ENCODE results near the gene DUOXA2. TPM values are rescaled to one million over a fixed set of nuclear protein-coding genes. Genes with fewer than 3 reads are reported as not detected.

The DUOXA2 gene
- total RNA-seq, 2 donors from 2014 or later = not detected

GRCh38 chr15:45156744-45157455 lies 42.8 kb downstream of the DUOXA2 start:
- Mint-ChIP-seq H3K27ac (peak overlapping the region; percentile 2 to 45), H3K36me3 (no peaks in the 10 kb centered on the region), H3K9me3 (no peaks in the 10 kb centered on the region)
- no peak for ATAC-seq
- no peak for DNase-seq (ENCODE audit: low spot score in 2 of 2)

GRCh38 chr15:45157974-45158373 lies 43.8 kb downstream of the DUOXA2 start:
- no peak for ATAC-seq

GRCh38 chr15:45161666-45162065 lies 47.5 kb downstream of the DUOXA2 start:
- no peak for ATAC-seq
- no peak for DNase-seq (ENCODE audit: low spot score in 2 of 2)
- H3K27ac Mint-ChIP-seq = no peak overlapping the region
- no peaks in the 10 kb centered on the region for H3K36me3 Mint-ChIP-seq
- H3K9me3 Mint-ChIP-seq = no peaks in the 10 kb centered on the region

More at GRCh38 chr15:45157974-45158373, 43.8 kb downstream of the DUOXA2 start:
- H3K27ac Mint-ChIP-seq = peak overlapping the region; percentile 2 to 16
- H3K36me3 Mint-ChIP-seq = no peaks in the 10 kb centered on the region
- H3K9me3 Mint-ChIP-seq = no peaks in the 10 kb centered on the region
- DNase-seq (ENCODE audit: low spot score in 2 of 2) = no peak

- Mint-ChIP-seq H3K9me3 (no peaks in the 10 kb centered on the region), H3K27ac (peak overlapping the region in 1 of 2 donors; percentile 44), H3K36me3 (no peaks in the 10 kb centered on the region)
- DNase-seq (ENCODE audit: low spot score in 2 of 2) = peak in 1 of 2 donors; percentile 66
- ATAC-seq = peak; percentile 37 to 48
Measured at GRCh38 chr15:45162771-45163507, 48.8 kb downstream of the DUOXA2 start.

GRCh38 chr15:45163508-45163856 lies 49.4 kb downstream of the DUOXA2 start:
- no peaks in the 10 kb centered on the region for H3K36me3 Mint-ChIP-seq
- H3K27ac Mint-ChIP-seq = no peak overlapping the region
- DNase-seq (ENCODE audit: low spot score in 2 of 2) (no peak), ATAC-seq (no peak)
- no peaks in the 10 kb centered on the region for H3K9me3 Mint-ChIP-seq

- H3K36me3 Mint-ChIP-seq = no peaks in the 10 kb centered on the region
- no peak for ATAC-seq
- no peak overlapping the region for H3K27ac Mint-ChIP-seq
- no peak for DNase-seq (ENCODE audit: low spot score in 2 of 2)
- H3K9me3 Mint-ChIP-seq = no peaks in the 10 kb centered on the region
Measured at GRCh38 chr15:45164914-45165313, 50.8 kb downstream of the DUOXA2 start.

GRCh38 chr15:45165536-45165935 lies 51.4 kb downstream of the DUOXA2 start:
- Mint-ChIP-seq H3K27ac (peak overlapping the region; percentile 68 to 82), H3K36me3 (no peaks in the 10 kb centered on the region), H3K9me3 (no peaks in the 10 kb centered on the region)
- ATAC-seq = no peak
- DNase-seq (ENCODE audit: low spot score in 2 of 2) = no peak

GRCh38 chr15:45166834-45167630 lies 52.9 kb downstream of the DUOXA2 start:
- ATAC-seq (peak; percentile 91 to 95), DNase-seq (ENCODE audit: low spot score in 2 of 2) (peak; percentile 81 to 84)
- Mint-ChIP-seq H3K9me3 (no peaks in the 10 kb centered on the region), H3K36me3 (no peaks in the 10 kb centered on the region), H3K27ac (peak overlapping the region; percentile 82 to 85)

GRCh38 chr15:45167631-45168205 lies 53.6 kb downstream of the DUOXA2 start:
- ATAC-seq = no peak
- H3K9me3 Mint-ChIP-seq = no peaks in the 10 kb centered on the region
- no peak for DNase-seq (ENCODE audit: low spot score in 2 of 2)
- peak overlapping the region; percentile 77 to 85 for H3K27ac Mint-ChIP-seq
- H3K36me3 Mint-ChIP-seq = no peaks in the 10 kb centered on the region

Other genes with a start within 250 kb of the DUOXA2 start
- not detected for gene TERB2, start 157.6 kb upstream of the DUOXA2 start, total RNA-seq
- gene SORD, start 91.1 kb upstream of the DUOXA2 start, total RNA-seq = 10 to 100 TPM; 14.8 to 17.8 TPM
- under 1 TPM; 0.16 to 0.36 TPM for gene DUOX2, start 154 bp upstream of the DUOXA2 start, total RNA-seq
- gene DUOXA1, start 15.6 kb downstream of the DUOXA2 start, total RNA-seq = under 1 TPM in 1 of 2 donors, not detected in 1; 0.23 TPM
- gene DUOX1, start 15.7 kb downstream of the DUOXA2 start, total RNA-seq = under 1 TPM; 0.05 to 0.18 TPM
- 10 to 100 TPM in 1 of 2 donors, 1 to 10 TPM in 1; 8.6 to 22.3 TPM for gene SHF, start 73.6 kb downstream of the DUOXA2 start, total RNA-seq
- gene SLC28A2, start 137.9 kb downstream of the DUOXA2 start, total RNA-seq = not detected

Data from activated naive CD4-positive, alpha-beta T cell treated with anti-CD3 and anti-CD28 coated beads, Interleukin-2, amount 50 U/mL, for 72 hours (primary cell).